ENCODE results near the gene DLL1.

DNA sequence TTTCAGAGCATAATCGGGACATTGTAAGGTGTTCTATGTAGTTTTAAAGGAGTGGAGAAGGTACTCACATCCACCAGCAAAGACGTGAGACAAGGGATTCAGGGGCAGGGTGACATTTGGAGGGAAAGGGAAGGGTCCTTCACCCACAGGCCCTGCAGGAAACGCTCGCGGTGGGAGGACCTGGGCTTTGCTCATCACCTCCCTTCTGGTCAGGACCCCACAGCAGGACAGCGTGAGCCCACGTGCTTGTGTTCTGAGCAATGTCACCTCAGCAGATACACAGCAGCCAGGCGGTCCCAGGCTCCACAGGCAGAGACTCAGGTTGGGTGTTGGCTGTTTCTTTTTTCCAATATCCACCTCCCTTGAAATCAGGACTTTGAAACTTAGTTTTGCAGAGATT is 27.5 kb downstream of the DLL1 start:
- TF ChIP-seq, protein P1, sequence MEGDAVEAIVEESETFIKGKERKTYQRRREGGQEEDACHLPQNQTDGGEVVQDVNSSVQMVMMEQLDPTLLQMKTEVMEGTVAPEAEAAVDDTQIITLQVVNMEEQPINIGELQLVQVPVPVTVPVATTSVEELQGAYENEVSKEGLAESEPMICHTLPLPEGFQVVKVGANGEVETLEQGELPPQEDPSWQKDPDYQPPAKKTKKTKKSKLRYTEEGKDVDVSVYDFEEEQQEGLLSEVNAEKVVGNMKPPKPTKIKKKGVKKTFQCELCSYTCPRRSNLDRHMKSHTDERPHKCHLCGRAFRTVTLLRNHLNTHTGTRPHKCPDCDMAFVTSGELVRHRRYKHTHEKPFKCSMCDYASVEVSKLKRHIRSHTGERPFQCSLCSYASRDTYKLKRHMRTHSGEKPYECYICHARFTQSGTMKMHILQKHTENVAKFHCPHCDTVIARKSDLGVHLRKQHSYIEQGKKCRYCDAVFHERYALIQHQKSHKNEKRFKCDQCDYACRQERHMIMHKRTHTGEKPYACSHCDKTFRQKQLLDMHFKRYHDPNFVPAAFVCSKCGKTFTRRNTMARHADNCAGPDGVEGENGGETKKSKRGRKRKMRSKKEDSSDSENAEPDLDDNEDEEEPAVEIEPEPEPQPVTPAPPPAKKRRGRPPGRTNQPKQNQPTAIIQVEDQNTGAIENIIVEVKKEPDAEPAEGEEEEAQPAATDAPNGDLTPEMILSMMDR (IDR thresholded peaks at IDR 0.05 in 4 of 5, conservative IDR thresholded peaks at IDR 0.05 in 1 of 5): no peak
- TF ChIP-seq POLR2A (IDR thresholded peaks at IDR 0.05): no peak

All from gastrocnemius medialis (tissue), 4 donors.